HepG2 (cell line): ENCODE results near the gene RPEL1. TPM values are rescaled to one million over a fixed set of nuclear protein-coding genes. Genes with fewer than 3 reads are reported as not detected.
A peak's percentile ranks its signal among the peaks of the same experiment; 100 is the strongest.

ENCODE experiments used
- BORCS8-MEF2B ChIP-seq: sonication (generic); formaldehyde crosslinking; IDR thresholded peaks from 2 replicates; pipeline ENCODE4 v1.8.0; 2022; ENCODE audit warnings: mild to moderate bottlenecking, missing genetic modification reagents
- CHCHD3 ChIP-seq: sonication (generic); formaldehyde crosslinking; IDR thresholded peaks from 2 replicates; pipeline ENCODE4 v1.8.0; 2022; ENCODE audit warnings: mild to moderate bottlenecking, missing genetic modification reagents, moderate library complexity
- KLF16 ChIP-seq, 2 experiments: sonication (generic) in 1 of 2; formaldehyde crosslinking in 1 of 2; IDR thresholded peaks; 2 replicates each; pipeline versions ENCODE4 v1.6.1 to v1.8.0; 2016 to 2023; ENCODE audit warnings: missing genetic modification reagents in 2 of 2, missing compliant biosample characterization in 1 of 2
- SMAD9 ChIP-seq: sonication (generic); formaldehyde crosslinking; IDR thresholded peaks from 2 replicates; pipeline ENCODE4 v1.5.1; 2020; ENCODE audit warnings: mild to moderate bottlenecking, missing genetic modification reagents
- SOX5 ChIP-seq: IDR thresholded peaks from 2 replicates; pipeline ENCODE4 v1.6.1; 2016; ENCODE audit warnings: borderline replicate concordance
- SOX6 ChIP-seq, 2 experiments: fragments of 450-650 bp in 1 of 2; sonication (generic) in 1 of 2; formaldehyde crosslinking in 1 of 2; IDR thresholded peaks; 2 replicates each; pipeline versions ENCODE4 v1.4.0 to v1.6.1; 2017 to 2020; ENCODE audit warnings: antibody characterized with exemption in 1 of 2, mild to moderate bottlenecking in 1 of 2, missing genetic modification reagents in 1 of 2
- SP5 ChIP-seq: IDR thresholded peaks from 2 replicates; pipeline ENCODE4 v1.6.1; 2016; ENCODE audit warnings: low read depth, borderline replicate concordance
- ZNF160 ChIP-seq: sonication (generic); formaldehyde crosslinking; IDR thresholded peaks from 2 replicates; pipeline ENCODE4 v1.8.0; 2022; ENCODE audit warnings: mild to moderate bottlenecking, inconsistent platforms, missing genetic modification reagents
- ZNF230 ChIP-seq: sonication (generic); formaldehyde crosslinking; IDR thresholded peaks from 2 replicates; pipeline ENCODE4 v1.4.0; 2020; ENCODE audit warnings: mild to moderate bottlenecking, missing genetic modification reagents
- ZNF605 ChIP-seq: sonication (generic); formaldehyde crosslinking; IDR thresholded peaks from 2 replicates; pipeline ENCODE4 v1.8.0; 2022; ENCODE audit warnings: mild to moderate bottlenecking, missing genetic modification reagents
- ZNF709 ChIP-seq: sonication (generic); formaldehyde crosslinking; IDR thresholded peaks from 2 replicates; pipeline ENCODE4 v1.5.0; 2020; ENCODE audit warnings: mild to moderate bottlenecking, missing genetic modification reagents
- ZSCAN9 ChIP-seq: IDR thresholded peaks from 2 replicates; pipeline ENCODE4 v1.6.1; 2016; ENCODE audit warnings: borderline replicate concordance
- polyA plus RNA-seq, 8 experiments: library from polyadenylated mRNA; depleted of rRNA in 3 of 8; stranded (reverse) in 7 of 8; unstranded in 1 of 8; fragments of >200 nt; fragmentation: Illumina TruSeq in 4 of 8; extraction: Trizol in 4 of 8; gene quantifications; 2 replicates each; pipeline versions ENCODE4 v1.2.1 to v1.2.3, GENCODE V29; 2011 to 2016; ENCODE audit warnings: low read depth in 4 of 8, missing spikeins in 1 of 8, mixed read lengths in 1 of 8; ENCODE audit not compliant: insufficient read depth in 1 of 8
- total RNA-seq, 5 experiments: library from RNA; depleted of rRNA; stranded (reverse); fragments of >200 nt; fragmentation: Illumina TruSeq; extraction: Trizol; gene quantifications; 2 replicates each; pipeline ENCODE4 v1.2.3, GENCODE V29; 2016; ENCODE audit warnings: low read depth in 1 of 5
- TF ChIP-seq, protein P1 (sequence below): sonication (generic); formaldehyde crosslinking; IDR thresholded peaks from 2 replicates; pipeline ENCODE4 v1.5.1; 2020; ENCODE audit warnings: mild to moderate bottlenecking, moderate library complexity, missing genetic modification reagents
- TF ChIP-seq, protein P2 (sequence below): sonication (generic); formaldehyde crosslinking; IDR thresholded peaks from 2 replicates; pipeline ENCODE4 v1.5.0; 2020; ENCODE audit warnings: missing genetic modification reagents
- TF ChIP-seq, protein P3 (sequence below): IDR thresholded peaks from 2 replicates; pipeline ENCODE4 v1.4.0; 2020; ENCODE audit warnings: mild to moderate bottlenecking, missing genetic modification reagents
- TF ChIP-seq, protein P4 (sequence below): sonication (generic); formaldehyde crosslinking; IDR thresholded peaks from 2 replicates; pipeline ENCODE4 v1.4.0; 2020; ENCODE audit warnings: missing genetic modification reagents, borderline replicate concordance
- TF ChIP-seq, protein P5 (sequence below): fragments of 450-650 bp; IDR thresholded peaks from 2 replicates; pipeline ENCODE4 v1.6.1; 2017; ENCODE audit warnings: mild to moderate bottlenecking

Gene RPEL1
- total and polyA plus RNA-seq, 2 of the 13 experiments (the other 11 are each of a cell fraction or from before 2014, with no cell fraction given), result 0.04 to 0.07 TPM

DNA sequence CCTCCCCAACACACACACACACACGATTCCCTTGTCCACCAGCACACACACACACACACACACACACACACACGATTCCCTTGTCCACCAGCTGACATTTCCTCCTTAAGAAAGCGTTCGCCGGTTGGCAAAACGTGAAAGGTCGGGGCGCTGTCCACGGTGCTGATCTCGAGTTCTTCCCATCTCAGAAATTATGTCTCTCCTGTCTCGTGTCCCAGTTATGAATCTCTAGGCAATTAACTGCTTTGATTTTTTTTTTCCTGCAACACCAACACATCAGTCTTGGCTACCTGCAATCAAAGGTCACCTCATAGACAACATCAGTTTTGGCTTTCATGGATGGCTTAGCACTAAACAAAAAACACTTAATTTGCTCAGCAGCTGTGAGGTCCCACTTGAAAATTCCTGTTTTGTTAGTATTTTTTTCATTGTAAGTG, 33.2 kb downstream of the RPEL1 start (continued):
- TF ChIP-seq, protein P1, sequence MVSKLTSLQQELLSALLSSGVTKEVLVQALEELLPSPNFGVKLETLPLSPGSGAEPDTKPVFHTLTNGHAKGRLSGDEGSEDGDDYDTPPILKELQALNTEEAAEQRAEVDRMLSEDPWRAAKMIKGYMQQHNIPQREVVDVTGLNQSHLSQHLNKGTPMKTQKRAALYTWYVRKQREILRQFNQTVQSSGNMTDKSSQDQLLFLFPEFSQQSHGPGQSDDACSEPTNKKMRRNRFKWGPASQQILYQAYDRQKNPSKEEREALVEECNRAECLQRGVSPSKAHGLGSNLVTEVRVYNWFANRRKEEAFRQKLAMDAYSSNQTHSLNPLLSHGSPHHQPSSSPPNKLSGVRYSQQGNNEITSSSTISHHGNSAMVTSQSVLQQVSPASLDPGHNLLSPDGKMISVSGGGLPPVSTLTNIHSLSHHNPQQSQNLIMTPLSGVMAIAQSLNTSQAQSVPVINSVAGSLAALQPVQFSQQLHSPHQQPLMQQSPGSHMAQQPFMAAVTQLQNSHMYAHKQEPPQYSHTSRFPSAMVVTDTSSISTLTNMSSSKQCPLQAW (CRISPR knock-in tag), result no peak
- TF ChIP-seq SOX6 (IDR thresholded peaks at IDR 0.05), result no peak
- no peak for TF ChIP-seq SOX6 (CRISPR knock-in tag; IDR thresholded peaks at IDR 0.05)
- TF ChIP-seq ZSCAN9 (CRISPR knock-in tag), result peak; percentile 59; the same call in 1 of the 2 replicates
- TF ChIP-seq ZNF709 (CRISPR knock-in tag), result 0 out of 2 replicates have a peak, but pooled peaks have one; percentile 50
- TF ChIP-seq BORCS8-MEF2B (CRISPR knock-in tag), result peak; percentile 71; the same call in 1 of the 2 replicates
- TF ChIP-seq, protein P2, sequence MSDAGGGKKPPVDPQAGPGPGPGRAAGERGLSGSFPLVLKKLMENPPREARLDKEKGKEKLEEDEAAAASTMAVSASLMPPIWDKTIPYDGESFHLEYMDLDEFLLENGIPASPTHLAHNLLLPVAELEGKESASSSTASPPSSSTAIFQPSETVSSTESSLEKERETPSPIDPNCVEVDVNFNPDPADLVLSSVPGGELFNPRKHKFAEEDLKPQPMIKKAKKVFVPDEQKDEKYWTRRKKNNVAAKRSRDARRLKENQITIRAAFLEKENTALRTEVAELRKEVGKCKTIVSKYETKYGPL (CRISPR knock-in tag), result no peak
- TF ChIP-seq, protein P3, sequence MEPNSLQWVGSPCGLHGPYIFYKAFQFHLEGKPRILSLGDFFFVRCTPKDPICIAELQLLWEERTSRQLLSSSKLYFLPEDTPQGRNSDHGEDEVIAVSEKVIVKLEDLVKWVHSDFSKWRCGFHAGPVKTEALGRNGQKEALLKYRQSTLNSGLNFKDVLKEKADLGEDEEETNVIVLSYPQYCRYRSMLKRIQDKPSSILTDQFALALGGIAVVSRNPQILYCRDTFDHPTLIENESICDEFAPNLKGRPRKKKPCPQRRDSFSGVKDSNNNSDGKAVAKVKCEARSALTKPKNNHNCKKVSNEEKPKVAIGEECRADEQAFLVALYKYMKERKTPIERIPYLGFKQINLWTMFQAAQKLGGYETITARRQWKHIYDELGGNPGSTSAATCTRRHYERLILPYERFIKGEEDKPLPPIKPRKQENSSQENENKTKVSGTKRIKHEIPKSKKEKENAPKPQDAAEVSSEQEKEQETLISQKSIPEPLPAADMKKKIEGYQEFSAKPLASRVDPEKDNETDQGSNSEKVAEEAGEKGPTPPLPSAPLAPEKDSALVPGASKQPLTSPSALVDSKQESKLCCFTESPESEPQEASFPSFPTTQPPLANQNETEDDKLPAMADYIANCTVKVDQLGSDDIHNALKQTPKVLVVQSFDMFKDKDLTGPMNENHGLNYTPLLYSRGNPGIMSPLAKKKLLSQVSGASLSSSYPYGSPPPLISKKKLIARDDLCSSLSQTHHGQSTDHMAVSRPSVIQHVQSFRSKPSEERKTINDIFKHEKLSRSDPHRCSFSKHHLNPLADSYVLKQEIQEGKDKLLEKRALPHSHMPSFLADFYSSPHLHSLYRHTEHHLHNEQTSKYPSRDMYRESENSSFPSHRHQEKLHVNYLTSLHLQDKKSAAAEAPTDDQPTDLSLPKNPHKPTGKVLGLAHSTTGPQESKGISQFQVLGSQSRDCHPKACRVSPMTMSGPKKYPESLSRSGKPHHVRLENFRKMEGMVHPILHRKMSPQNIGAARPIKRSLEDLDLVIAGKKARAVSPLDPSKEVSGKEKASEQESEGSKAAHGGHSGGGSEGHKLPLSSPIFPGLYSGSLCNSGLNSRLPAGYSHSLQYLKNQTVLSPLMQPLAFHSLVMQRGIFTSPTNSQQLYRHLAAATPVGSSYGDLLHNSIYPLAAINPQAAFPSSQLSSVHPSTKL (CRISPR knock-in tag), result no peak
- peak in 1 of 2 experiments; percentile 45; a peak in 1 of 4 replicates for TF ChIP-seq KLF16 (CRISPR knock-in tag; IDR thresholded peaks at IDR 0.05)
- TF ChIP-seq ZNF230, result no peak
- no peak for TF ChIP-seq SP5 (CRISPR knock-in tag)
- TF ChIP-seq, protein P4, sequence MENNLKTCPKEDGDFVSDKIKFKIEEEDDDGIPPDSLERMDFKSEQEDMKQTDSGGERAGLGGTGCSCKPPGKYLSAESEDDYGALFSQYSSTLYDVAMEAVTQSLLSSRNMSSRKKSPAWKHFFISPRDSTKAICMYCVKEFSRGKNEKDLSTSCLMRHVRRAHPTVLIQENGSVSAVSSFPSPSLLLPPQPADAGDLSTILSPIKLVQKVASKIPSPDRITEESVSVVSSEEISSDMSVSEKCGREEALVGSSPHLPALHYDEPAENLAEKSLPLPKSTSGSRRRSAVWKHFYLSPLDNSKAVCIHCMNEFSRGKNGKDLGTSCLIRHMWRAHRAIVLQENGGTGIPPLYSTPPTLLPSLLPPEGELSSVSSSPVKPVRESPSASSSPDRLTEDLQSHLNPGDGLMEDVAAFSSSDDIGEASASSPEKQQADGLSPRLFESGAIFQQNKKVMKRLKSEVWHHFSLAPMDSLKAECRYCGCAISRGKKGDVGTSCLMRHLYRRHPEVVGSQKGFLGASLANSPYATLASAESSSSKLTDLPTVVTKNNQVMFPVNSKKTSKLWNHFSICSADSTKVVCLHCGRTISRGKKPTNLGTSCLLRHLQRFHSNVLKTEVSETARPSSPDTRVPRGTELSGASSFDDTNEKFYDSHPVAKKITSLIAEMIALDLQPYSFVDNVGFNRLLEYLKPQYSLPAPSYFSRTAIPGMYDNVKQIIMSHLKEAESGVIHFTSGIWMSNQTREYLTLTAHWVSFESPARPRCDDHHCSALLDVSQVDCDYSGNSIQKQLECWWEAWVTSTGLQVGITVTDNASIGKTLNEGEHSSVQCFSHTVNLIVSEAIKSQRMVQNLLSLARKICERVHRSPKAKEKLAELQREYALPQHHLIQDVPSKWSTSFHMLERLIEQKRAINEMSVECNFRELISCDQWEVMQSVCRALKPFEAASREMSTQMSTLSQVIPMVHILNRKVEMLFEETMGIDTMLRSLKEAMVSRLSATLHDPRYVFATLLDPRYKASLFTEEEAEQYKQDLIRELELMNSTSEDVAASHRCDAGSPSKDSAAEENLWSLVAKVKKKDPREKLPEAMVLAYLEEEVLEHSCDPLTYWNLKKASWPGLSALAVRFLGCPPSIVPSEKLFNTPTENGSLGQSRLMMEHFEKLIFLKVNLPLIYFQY (CRISPR knock-in tag), result no peak
- no peak for TF ChIP-seq ZNF605 (CRISPR knock-in tag)
- TF ChIP-seq SMAD9 (CRISPR knock-in tag), result no peak
- TF ChIP-seq SOX5 (CRISPR knock-in tag), result no peak
- TF ChIP-seq CHCHD3 (CRISPR knock-in tag), result no peak
- TF ChIP-seq, protein P5, sequence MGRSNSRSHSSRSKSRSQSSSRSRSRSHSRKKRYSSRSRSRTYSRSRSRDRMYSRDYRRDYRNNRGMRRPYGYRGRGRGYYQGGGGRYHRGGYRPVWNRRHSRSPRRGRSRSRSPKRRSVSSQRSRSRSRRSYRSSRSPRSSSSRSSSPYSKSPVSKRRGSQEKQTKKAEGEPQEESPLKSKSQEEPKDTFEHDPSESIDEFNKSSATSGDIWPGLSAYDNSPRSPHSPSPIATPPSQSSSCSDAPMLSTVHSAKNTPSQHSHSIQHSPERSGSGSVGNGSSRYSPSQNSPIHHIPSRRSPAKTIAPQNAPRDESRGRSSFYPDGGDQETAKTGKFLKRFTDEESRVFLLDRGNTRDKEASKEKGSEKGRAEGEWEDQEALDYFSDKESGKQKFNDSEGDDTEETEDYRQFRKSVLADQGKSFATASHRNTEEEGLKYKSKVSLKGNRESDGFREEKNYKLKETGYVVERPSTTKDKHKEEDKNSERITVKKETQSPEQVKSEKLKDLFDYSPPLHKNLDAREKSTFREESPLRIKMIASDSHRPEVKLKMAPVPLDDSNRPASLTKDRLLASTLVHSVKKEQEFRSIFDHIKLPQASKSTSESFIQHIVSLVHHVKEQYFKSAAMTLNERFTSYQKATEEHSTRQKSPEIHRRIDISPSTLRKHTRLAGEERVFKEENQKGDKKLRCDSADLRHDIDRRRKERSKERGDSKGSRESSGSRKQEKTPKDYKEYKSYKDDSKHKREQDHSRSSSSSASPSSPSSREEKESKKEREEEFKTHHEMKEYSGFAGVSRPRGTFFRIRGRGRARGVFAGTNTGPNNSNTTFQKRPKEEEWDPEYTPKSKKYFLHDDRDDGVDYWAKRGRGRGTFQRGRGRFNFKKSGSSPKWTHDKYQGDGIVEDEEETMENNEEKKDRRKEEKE, result no peak
- TF ChIP-seq ZNF160 (CRISPR knock-in tag), result no peak
